WERI-Rb-1 (cell line): ENCODE measurements around the gene SH3RF3.

Experiments
- DNase-seq: peaks from one replicate; pipeline ENCODE4 v3.0.0-alpha.2; 2020
- H3K27ac ChIP-seq: fragments of 250-450 bp; sonication (Bioruptor Pico); 2 replicates; pipeline ENCODE4 v1.5.1; 2020; ENCODE audit warnings: mild to moderate bottlenecking, moderate library complexity
- H3K27me3 ChIP-seq: fragments of 250-450 bp; sonication (Bioruptor Pico); 2 replicates; pipeline ENCODE4 v1.5.1; 2021; ENCODE audit warnings: mild to moderate bottlenecking, low read depth, moderate library complexity; ENCODE audit not compliant: insufficient read depth, severe bottlenecking
- H3K36me3 ChIP-seq: fragments of 250-450 bp; sonication (Bioruptor Pico); 2 replicates; pipeline ENCODE4 v1.5.1; 2020; ENCODE audit warnings: mild to moderate bottlenecking, moderate library complexity
- H3K4me3 ChIP-seq: 2 replicates; pipeline ENCODE4 v1.5.1; 2011; ENCODE audit warnings: low read depth, mild to moderate bottlenecking, control low read depth, low read length
- H3K9me3 ChIP-seq: fragments of 250-450 bp; sonication (Bioruptor Pico); 2 replicates; pipeline ENCODE4 v1.5.1; 2021; ENCODE audit warnings: mild to moderate bottlenecking, moderate library complexity; ENCODE audit not compliant: severe bottlenecking
- TF ChIP-seq, protein P1 (sequence below): IDR thresholded peaks from 2 replicates; pipeline ENCODE4 v1.5.1; 2011; ENCODE audit warnings: low read depth, mild to moderate bottlenecking, control low read depth, inconsistent platforms, low read length

The SH3RF3 gene

DNA sequence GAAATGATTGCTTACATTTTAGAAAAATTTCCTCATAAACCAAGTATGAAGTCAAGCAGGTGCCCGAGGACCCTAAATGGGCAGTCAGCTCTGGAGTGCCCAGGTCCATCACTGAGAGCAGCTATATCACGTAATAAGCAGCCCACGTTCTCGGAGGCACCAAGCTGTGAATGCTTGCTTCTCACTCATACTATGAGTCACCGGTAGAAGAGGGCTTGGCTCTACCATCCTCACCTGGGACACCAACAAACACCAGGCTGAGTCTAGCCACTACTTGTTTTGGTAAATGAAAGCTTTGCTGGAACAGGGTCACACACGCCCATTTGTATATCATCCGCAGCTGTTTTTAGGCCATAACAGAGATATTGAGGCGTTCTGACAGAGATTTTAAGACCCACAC is 277.3 kb downstream of the SH3RF3 start:
- H3K36me3 ChIP-seq = no peaks in the 10 kb centered on the region
- no peak overlapping the region for H3K4me3 ChIP-seq
- no peaks in the 10 kb centered on the region for H3K9me3 ChIP-seq
- H3K27me3 ChIP-seq = no peaks in the 10 kb centered on the region
- DNase-seq = no peak
- no peak overlapping the region for H3K27ac ChIP-seq
- TF ChIP-seq, protein P1, sequence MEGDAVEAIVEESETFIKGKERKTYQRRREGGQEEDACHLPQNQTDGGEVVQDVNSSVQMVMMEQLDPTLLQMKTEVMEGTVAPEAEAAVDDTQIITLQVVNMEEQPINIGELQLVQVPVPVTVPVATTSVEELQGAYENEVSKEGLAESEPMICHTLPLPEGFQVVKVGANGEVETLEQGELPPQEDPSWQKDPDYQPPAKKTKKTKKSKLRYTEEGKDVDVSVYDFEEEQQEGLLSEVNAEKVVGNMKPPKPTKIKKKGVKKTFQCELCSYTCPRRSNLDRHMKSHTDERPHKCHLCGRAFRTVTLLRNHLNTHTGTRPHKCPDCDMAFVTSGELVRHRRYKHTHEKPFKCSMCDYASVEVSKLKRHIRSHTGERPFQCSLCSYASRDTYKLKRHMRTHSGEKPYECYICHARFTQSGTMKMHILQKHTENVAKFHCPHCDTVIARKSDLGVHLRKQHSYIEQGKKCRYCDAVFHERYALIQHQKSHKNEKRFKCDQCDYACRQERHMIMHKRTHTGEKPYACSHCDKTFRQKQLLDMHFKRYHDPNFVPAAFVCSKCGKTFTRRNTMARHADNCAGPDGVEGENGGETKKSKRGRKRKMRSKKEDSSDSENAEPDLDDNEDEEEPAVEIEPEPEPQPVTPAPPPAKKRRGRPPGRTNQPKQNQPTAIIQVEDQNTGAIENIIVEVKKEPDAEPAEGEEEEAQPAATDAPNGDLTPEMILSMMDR = no peak

DNA sequence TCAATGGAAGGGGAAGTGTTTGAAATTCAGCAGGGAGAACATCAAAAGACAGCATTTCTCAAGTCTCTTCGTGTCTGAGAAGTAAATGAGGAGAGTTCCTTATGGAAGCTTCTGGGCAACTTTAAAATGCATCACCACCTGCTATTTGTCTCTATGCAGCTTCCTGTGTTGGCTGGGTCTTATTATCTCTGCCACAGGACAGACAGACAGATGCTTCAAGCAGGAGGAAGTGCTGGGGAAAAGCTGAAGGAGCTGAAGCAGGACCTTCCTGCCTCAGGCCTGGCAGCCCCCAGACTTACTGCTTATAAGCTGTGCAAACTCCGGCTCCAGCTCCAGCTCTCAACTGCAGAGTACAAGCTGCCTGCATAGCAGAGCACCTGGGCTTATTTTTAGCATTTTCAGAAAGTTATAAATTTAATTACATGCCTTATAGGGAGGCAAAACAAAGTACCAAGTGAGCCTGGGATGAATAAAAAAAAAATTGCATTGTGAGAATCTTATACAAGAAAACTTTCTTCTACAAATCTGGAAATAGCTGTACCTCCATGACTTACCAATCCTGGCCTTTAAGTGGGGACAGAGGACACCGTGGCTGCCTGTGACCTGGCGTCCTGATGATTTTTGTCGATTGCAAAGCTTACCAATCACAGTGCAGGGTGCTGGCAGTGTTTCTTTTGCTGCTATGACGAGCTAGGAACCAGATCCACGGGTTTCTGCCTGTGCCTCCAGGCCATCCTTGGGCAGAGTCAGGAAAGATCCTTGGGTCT is 278.5 kb downstream of the SH3RF3 start:
- H3K4me3 ChIP-seq = no peak overlapping the region
- no peak for DNase-seq
- no peaks in the 10 kb centered on the region for H3K27me3 ChIP-seq
- TF ChIP-seq, protein P1 = no peak
- H3K36me3 ChIP-seq = no peaks in the 10 kb centered on the region
- H3K27ac ChIP-seq = no peak overlapping the region
- H3K9me3 ChIP-seq = no peaks in the 10 kb centered on the region

DNA sequence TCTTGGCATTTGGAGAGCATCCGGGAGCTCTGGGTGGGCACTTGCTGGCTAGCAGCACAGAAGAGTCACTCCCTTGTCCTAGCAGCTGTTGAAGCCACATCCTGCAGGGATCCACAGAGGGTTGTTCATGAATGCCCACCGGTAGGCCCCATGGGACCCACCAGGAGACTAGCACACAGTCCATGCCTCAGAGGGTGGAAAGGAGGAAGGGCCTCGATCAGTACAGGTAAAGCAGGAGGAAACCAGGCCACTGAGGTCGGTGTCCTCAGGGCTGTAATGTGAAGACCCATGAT is 279.0 kb downstream of the SH3RF3 start:
- H3K27me3 ChIP-seq = no peaks in the 10 kb centered on the region
- TF ChIP-seq, protein P1 = no peak
- H3K36me3 ChIP-seq = no peaks in the 10 kb centered on the region
- H3K4me3 ChIP-seq = no peak overlapping the region
- no peak overlapping the region for H3K27ac ChIP-seq
- DNase-seq = no peak
- H3K9me3 ChIP-seq = no peaks in the 10 kb centered on the region

DNA sequence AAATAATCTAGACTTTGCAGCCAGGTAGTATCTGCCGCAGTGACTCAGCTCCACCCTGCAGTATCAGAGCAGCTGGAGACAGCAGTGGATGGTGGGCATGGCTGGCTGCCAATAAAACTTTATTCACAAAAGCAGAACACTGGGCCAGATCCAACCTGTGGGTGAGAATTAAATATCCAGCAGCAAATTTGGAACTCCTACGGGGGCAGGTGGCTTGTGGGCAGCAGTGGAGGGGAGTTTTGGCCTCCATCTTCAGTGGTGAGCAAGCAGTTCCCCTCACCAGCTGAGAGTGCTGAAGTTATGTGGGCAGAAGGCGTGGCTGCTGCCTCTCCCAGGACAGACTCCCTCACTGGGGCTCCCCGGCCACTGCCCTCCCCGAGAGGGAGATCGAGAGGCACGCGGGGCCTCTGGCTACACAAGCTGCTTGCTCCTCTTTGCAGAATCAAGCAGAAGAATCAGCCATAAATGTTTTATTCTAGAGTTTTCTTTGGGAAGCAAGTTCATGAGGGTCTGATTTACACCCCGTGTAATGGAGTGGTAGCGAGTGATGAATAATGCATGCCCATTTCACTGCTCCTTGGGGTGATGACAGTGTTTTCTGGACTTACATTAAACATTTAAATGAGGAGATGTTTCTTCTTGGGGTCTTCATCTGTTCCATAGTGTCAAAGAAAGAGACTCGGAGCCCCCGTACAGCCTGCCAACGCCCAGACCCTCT is 280.5 kb downstream of the SH3RF3 start:
- no peaks in the 10 kb centered on the region for H3K27me3 ChIP-seq
- H3K4me3 ChIP-seq = no peak overlapping the region
- DNase-seq = no peak
- TF ChIP-seq, protein P1 = no peak
- H3K36me3 ChIP-seq = no peaks in the 10 kb centered on the region
- H3K27ac ChIP-seq = no peak overlapping the region
- H3K9me3 ChIP-seq = no peaks in the 10 kb centered on the region

DNA sequence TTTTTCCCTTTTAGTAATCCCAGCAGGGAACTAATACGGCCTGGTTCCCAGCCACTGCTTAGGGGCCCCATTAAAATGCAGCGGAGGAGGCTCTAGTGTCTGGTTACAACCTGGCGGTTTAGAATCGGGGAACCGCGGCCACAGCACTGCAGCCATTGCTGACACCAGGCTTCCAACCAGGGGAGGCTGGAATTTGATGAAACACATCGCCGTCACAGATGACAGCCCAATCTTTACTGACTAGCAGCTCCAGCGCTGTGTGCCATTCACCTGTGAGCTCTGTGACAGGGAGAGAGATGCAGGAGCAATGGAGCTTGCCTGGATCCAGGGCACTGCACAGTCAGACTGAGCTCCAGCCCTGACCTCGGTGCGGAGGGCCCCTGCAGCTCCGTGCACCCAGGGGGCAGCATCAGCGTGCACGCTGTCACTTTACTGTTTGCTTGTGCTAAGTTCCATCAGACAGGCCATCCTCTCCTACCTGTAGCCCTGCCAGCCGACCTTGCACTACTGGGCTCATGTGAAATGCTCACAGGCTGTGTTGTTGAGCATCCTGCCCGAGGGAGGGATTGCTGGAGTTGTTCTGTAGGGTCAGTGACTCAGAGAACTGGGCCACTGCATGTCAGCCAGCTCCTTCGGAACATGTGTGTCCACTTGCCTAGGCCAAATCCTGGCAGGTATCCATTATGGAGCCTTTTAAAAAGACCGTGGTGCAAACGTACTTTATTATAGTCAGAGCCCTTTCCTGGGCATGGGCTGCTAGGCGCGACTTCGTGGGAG is 281.2 kb downstream of the SH3RF3 start:
- no peak for DNase-seq
- no peaks in the 10 kb centered on the region for H3K27me3 ChIP-seq
- TF ChIP-seq, protein P1 = peak; percentile 45

More for the DNA sequence above, 281.2 kb downstream of the SH3RF3 start:
- Histone ChIP-seq H3K36me3 (no peaks in the 10 kb centered on the region), H3K27ac (no peak overlapping the region), H3K9me3 (no peaks in the 10 kb centered on the region), H3K4me3 (no peak overlapping the region)
